GM18870 (cell line): Measurements from ENCODE around the gene P2RY12.

Source experiments
- ATAC-seq: cut with Tn5 transposase; IDR thresholded peaks from one replicate; pipeline ENCODE4 v1.9.1; 2021; ENCODE audit warnings: moderate library complexity; ENCODE audit not compliant: unreplicated experiment

Gene P2RY12

GRCh38 chr3:151307583-151308488 is 76.7 kb downstream of the P2RY12 start:
- ATAC-seq: no peak

GRCh38 chr3:151307131-151307530 is 77.4 kb downstream of the P2RY12 start:
- no peak for ATAC-seq

- ATAC-seq: no peak
These were observed 78.3 kb downstream of the P2RY12 start for GRCh38 chr3:151306168-151306810.

- no peak for ATAC-seq
These were observed 78.8 kb downstream of the P2RY12 start for GRCh38 chr3:151305775-151306151.

GRCh38 chr3:151305060-151305774 is 79.3 kb downstream of the P2RY12 start:
- no peak for ATAC-seq

GRCh38 chr3:151303751-151304150 is 80.8 kb downstream of the P2RY12 start:
- ATAC-seq: no peak

- no peak for ATAC-seq
These were observed 82.8 kb downstream of the P2RY12 start for GRCh38 chr3:151301787-151302186.

GRCh38 chr3:151300539-151300938 is 84.0 kb downstream of the P2RY12 start:
- no peak for ATAC-seq

- ATAC-seq: no peak
These were observed 85.5 kb downstream of the P2RY12 start for GRCh38 chr3:151299006-151299405.

- no peak for ATAC-seq
These were observed 87.1 kb downstream of the P2RY12 start for GRCh38 chr3:151297429-151297828.

GRCh38 chr3:151296226-151296625 is 88.3 kb downstream of the P2RY12 start:
- ATAC-seq: no peak

GRCh38 chr3:151293127-151293526 is 91.4 kb downstream of the P2RY12 start:
- no peak for ATAC-seq

GRCh38 chr3:151290673-151291072 is 93.9 kb downstream of the P2RY12 start:
- ATAC-seq: no peak

GRCh38 chr3:151289445-151289844 is 95.1 kb downstream of the P2RY12 start:
- no peak for ATAC-seq
